NCI-H345 treated with DMSO at 0.1 percent for 48 hours (cell line): ENCODE results near the gene IL17REL.

Source experiments
- DNase-seq: peaks from one replicate; lab custom pipeline; 2025; ENCODE audit not compliant: unreplicated experiment; lab: John Stamatoyannopoulos, UW

IL17REL gene

DNA sequence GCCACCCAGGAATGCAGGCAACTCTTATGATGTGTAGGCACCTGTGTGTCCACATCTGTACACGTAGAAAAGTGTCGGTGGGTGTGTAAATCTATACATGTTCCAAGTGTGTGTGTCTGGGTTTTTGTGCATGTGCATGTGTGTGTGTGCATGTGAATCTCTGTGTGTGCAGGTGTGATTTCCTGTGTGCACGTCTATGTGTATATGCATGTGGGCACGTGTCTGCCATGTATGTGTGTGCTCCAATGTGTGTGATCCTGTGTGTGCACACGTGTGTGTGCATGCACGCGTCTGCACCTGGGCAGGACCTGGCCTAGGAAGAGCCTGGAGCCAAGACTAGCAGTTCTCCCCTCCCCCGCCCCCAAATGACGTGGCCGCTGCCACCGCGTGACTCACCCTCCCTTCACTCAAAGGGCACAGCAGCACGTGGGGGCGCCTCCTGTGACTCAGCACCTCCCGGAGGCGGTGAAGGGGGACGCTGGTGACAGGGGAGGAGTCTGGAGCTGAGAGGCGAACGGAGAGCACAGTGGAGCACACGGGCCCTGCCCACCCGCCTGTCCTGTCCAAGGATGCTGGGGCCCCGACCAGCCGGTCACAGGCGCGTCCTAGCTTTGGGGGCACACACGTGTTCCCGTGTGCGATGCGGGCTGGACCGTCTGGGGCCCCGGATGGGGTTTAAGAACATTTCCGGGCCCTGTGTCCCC lies 41.9 kb downstream of the IL17REL start:
- no peak for DNase-seq

DNA sequence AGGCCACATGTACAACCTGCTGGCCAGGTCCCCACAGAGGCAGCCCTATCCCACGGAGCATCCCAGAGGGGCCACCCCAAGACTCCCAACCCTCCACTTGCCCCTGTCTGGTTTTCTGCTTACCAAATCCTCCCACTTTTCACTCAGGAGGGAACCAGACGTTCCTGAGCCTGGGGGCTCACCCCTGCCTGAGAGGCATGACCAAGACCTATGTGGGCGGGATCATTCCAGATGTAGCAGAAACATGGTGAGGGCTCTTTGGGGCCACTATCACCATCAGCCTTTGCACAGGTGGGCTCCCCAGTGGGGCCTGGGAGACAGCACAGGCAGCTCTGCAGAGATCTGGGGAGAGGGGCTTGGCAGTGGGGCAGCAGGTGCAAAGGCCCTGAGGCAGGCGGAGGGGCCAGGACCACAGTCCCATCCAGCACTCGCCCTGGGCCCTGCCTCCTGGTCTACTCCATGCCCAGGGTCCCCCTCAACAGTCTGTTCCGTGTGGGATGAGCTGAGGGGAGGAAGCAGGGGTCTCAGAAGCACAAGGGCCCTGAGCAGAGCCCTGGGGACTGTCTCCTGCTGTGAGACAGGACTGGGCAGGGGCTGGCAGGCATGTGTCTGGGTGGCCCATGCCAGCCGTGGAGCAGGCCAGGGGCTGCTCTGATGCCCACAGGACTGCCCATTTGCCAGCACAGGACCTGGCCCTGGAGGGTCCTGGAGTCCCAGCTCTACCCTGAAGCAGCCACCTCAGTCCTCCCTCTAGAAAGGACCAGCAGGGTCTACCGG lies 42.6 kb downstream of the IL17REL start:
- DNase-seq: no peak

DNA sequence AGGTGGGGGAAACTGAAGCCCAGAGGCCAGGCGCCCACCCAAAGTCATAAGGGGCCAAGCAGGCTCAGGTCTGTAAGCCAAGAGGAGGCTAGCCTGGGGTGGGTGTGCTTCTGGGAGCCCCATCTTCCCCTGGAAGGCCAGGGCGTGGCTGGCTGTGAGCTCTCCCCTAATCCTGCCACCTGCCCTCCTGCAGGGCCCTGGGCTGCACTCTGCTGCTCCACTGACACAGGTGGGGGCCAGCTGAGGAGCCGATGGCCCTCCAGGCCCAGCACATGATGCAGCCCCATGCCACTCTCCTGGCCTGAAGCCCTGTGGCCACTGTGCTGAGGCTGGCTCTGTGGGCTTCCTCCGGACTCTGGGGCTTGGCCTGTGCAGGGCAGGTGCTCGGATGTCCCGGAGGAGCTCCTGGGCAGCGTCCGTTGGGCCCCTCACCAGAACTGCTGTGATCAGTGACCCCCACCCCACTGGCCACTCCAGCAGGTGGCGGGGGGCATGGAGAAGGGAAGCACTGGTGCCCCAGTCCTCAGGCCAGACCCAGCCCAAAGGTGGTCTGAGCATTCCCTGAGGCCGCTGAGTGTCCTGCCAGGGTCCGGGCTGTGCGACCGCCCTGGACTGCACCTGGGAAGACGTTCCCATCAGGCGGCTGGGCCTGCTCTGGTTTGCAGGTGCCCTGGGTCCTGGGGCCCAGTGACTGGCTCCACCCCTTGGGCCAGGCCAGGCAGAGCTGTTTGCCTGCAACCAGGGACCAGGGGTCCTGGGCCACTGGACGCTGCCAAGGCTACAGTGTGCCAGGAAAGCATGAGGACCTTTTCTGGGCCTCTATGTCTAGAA lies 43.5 kb downstream of the IL17REL start:
- no peak for DNase-seq

DNA sequence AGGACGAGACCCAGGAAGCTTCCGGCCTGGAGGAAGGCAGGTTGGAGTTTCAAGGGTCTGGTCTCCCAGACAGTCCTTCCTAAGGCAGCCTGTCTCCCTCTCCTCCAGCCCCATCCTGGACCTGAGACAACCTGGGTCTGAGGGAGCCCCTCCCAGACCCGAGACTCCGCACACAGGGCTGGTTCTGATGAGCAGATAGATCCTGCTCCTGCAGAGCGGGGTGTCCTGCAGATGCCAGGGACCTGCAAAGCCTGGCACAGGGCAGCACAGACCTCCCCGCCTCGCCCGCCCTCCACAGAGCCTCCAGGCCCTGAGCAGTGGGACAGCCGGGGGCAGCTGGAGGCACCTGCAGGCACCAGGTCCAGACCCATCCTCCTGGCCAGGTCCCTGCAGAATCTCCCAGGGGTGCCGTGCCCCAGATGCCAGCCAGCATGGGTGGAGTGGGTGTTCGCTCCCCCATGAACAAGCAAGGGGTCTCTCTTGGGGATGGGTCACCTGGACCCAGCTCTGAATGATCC lies 44.2 kb downstream of the IL17REL start:
- DNase-seq: no peak

DNA sequence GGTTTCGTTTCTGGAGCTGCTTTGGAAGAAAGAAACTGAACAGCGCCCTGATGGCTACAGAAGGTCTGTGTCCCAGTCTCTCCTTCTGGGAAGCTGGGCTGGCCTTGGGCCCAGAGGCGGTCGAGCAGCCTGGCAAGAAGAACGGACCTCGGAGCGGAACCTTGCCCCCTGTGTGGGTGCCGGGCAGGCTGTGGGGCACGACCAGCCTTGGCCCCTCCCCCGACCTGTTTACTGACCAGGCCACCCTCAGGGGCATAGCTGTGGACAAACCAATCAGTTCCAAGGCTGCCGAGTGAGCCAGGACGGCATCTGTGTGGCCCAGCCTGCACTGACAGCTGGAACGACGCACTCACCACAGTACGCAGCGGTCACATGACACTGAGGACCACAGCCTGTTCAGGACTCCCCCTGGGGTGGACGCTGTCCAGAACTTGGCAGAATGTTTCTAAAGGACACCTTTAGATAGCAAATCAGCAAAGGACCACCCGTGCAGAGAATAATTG lies 44.8 kb downstream of the IL17REL start:
- DNase-seq: no peak

DNA sequence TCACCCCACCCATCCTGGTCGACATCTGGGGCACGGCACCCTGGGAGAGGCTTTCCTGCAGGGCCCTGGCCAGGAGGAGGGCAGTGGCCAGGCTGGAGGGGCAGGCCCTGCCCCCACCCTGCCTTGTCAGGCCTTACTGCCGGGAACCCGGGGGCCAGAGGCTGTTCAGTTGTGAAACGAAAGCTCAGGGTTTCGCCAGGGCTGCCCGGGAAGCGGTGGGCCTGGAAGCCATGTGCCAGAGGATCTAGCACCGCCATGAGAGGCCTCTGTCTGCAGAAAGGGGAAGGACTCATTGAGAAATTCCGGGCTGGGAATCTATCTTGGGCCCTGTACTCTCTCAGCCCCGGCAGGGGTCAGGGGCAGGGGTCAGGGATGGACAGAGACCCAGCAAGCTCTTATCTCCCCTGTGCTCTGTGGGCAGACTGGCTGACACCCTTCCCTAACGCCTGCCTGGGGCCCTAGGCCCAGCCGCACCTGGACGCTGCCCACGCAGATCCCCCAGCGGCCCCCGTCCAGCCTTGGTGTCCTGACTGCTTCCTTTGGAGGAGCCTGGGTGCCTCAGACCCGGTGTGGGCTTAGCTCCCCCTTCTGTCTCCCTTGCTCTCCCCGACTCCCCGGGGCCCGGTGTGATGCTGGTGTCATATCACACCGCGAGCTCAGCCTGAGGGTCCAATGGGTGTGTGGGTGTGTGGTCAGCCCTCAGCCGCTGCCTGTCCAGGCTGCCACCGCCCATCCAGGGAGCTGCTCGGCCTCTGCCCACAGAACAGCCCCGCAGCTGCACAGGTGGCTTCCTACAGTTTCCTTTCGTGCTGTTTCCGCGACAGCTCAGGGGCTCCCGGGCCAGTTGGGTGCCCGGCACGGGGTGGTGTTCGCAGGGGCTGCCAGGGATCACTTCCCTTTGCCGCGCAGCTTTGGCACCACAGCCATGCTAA lies 45.5 kb downstream of the IL17REL start:
- DNase-seq: no peak

DNA sequence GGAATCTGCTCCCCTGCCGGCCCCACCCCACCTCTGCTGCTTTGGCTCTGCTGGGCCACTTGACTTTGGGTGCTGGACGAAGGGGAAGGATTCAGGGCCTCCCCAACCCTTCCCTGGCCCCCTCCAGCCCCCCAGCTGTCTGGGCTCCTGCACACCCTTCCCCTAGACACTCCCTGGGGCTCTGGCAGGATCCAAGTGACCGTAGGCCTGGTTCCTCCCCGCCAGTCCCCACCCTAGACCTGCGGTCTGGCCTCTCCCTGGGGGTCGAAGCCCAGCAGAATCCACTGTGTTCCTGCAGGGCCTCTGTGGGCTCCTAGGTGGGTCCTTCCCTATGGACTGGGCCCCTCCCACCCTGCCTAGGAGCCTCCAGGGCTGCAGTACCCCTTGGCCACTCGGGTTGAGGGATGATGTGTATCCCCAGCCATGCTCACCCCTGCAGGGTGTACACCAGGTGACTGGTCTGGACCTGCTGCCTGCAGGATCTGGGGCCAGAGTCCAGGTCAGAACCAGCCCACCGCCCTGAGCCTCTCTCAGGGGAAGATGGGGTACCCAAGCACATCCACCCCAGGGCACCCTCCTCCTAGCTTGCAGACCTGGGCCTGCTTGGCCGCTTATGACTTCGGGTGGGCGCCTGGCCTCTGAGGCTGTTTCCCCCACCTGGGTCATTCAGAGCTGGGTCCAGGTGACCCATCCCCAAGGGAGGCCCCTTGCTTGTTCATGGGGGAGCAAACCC lies 46.4 kb downstream of the IL17REL start:
- DNase-seq: no peak

DNA sequence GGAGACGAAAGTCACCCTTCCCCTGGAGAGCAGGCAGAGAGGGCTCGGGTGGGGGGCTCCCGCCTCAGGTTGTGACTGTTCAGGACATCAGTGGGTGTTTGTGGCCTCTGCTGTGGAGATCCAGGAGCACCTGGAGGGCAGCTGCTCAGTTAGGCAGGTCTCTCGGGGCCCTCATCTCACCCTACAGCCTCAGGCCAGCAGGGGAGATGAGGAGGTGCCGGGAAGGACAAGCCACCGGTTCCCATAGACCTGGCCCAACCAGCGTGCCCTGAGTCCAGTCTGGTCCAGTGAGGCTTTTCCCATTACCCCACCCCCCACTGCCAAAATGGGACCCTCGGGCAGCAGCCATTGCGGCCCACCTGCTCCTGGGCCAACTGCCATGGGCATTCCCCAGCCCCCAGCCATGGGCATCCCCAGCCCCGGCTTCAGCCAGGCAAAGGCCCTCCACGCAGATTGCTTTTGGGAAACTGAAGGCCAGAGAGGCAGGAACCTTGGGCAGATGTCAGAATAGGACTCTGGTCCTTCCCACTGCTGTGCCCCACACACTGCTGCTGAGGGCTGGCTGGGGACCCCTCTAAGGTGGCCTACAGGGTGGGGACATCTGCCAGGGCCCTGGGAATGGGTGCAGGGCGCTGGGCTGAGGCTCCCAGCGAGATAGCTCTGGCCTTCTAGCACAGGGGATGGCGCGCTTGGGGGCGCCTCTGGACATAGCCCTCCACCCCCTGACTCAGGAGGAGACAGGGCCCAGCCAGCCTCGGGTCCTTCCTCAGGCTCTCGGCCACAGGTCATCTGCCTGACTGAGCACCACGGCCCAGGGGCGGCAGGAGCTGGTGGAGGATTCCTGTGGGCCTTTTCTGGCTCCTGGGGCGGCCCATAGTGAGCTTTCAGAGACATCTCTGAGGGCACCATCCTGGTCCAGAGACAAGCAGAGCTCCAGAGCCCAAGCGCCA lies 47.2 kb downstream of the IL17REL start:
- no peak for DNase-seq

DNA sequence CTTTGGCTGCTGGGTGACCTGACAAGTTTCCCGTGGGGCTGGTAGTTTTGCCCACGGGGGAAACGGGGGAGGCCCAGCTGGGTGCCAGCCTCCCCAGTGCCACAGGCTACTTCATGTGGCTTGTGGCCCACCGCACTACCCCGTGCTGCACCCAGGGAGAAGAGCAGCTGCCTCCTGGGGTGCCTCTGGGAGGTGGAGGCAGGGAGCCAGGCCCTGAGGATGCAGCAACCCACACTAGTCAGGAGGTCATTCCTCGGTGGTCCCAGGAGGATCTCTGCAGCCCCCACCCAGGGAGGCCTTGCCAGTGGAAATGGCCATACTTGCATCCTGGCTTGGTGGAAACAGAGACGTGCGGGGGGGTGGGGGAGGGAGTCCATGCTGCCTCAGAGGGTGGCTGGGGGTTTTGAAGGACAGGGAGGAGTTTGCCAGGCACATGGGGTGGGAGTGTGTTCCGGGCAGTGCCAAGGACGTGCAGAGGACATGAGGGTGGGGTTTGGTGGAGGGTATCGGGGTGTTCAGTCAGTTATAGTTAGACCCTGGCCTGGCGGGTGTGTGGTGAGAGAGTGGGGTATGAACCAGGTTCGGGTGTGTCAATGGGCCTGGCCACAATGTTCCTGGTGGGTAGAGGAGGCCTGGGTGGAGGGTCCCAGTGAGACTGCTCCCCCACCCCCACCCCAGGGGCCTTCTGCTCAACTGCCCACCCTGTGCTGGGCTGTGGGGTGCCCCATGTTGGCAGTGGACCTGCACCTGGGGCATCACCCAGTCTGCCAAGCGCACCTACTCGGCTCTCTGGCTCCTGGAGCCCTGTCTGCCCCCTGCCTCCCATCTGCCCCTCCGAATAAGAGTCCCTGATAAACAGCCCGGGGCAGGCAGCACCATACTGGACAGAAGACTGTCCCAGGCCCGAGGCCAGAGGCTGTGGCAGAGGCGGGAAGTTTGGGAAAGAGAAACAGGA lies 48.2 kb downstream of the IL17REL start:
- no peak for DNase-seq

DNA sequence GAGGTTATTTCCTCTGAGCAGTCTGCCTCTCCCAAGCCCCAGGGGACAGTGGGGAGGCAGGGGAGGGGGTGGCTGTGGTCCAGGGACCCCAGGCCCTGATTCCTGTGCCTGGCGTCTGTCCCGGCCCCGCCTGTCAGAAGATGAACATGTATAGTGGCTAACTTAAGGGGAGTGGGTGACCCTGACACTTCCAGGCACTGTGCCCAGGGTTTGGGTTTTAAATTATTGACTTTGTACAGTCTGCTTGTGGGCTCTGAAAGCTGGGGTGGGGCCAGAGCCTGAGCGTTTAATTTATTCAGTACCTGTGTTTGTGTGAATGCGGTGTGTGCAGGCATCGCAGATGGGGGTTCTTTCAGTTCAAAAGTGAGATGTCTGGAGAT lies 48.9 kb downstream of the IL17REL start:
- no peak for DNase-seq

DNA sequence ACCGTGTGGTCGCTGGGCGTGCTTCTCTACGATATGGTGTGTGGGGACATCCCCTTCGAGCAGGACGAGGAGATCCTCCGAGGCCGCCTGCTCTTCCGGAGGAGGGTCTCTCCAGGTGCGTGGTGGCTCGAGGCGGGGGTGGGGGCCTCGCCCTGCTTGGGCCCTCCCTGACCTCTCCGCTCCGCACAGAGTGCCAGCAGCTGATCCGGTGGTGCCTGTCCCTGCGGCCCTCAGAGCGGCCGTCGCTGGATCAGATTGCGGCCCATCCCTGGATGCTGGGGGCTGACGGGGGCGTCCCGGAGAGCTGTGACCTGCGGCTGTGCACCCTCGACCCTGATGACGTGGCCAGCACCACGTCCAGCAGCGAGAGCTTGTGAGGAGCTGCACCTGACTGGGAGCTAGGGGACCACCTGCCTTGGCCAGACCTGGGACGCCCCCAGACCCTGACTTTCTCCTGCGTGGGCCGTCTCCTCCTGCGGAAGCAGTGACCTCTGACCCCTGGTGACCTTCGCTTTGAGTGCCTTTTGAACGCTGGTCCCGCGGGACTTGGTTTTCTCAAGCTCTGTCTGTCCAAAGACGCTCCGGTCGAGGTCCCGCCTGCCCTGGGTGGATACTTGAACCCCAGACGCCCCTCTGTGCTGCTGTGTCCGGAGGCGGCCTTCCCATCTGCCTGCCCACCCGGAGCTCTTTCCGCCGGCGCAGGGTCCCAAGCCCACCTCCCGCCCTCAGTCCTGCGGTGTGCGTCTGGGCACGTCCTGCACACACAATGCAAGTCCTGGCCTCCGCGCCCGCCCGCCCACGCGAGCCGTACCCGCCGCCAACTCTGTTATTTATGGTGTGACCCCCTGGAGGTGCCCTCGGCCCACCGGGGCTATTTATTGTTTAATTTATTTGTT lies 49.6 kb downstream of the IL17REL start:
- DNase-seq: no peak

DNA sequence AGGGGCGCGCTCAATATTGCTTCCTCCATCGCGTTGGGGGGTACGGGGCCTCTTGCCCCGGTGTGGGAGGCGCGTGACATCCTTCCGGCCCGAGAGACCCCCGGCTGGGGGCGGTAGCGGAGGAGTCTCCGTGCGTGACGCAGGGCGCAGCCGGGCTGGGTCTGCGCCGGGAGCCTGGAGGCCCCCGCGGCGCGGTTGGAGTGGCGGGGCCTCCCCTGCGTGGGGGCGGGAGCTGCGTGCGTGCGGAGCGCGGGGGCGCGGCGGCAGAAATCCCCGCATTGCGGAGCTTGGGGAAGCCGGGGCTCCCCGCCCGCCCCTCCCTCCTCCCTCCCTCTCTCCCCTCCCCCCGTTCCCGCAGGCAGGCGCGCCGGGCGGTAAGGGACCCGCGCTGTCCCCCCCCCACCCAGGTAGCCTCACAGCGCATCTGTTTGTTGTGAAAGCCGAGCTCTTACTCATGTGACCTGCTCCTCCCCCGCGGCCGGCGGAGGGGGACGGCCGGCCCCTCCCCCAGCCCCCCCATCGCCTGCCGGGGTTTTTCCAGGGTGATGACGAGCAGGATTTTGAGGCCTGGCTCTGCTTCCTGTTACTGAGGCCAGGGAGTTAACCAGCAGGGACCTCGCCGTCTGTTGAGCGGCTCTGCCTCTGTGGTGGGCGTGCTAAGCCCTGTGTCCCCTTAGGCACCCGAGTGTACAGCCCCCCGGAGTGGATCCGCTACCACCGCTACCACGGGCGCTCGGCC lies 50.4 kb downstream of the IL17REL start:
- peak; percentile 14 for DNase-seq

DNA sequence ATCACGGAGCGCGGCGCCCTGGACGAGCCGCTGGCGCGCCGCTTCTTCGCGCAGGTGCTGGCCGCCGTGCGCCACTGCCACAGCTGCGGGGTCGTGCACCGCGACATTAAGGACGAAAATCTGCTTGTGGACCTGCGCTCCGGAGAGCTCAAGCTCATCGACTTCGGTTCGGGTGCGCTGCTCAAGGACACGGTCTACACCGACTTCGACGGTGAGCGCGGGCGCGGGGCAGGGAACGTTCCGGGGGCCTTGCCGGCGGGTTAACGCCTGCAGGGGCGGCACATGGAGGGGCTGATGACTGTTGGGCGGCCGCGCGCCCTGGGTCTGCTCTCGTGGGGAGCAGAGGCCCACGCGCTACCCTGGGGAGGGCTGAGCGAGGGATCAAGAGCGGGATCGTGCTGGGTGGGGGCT lies 51.0 kb downstream of the IL17REL start:
- no peak for DNase-seq

DNA sequence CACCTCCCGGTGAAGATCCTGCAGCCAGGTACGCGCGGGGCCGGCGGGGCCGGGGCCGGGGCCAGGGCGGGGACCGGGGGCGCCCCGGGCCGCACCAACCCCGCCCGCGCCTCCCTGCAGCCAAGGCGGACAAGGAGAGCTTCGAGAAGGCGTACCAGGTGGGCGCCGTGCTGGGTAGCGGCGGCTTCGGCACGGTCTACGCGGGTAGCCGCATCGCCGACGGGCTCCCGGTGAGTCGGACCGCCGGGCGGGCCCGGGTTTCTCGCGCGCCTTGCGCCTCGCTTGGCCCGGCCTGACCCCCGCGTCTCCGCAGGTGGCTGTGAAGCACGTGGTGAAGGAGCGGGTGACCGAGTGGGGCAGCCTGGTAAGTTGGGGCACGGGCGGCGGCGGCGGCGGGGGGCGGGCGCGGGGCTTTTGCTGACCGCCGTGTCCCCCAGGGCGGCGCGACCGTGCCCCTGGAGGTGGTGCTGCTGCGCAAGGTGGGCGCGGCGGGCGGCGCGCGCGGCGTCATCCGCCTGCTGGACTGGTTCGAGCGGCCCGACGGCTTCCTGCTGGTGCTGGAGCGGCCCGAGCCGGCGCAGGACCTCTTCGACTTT lies 51.5 kb downstream of the IL17REL start:
- no peak for DNase-seq
